Tibial nerve (tissue), 4 donors: ENCODE measurements around the gene TIAM1.

Experiments used
- CTCF ChIP-seq, 5 experiments: fragments of 200-600 bp in 3 of 5; fragments of 450-650 bp in 2 of 5; sonication (generic) in 3 of 5; IDR thresholded peaks; one replicate each; pipeline ENCODE4 v1.5.1; 2016 to 2019; ENCODE audit warnings: antibody characterized with exemption in 5 of 5, mild to moderate bottlenecking in 3 of 5, moderate library complexity in 2 of 5
- EP300 ChIP-seq, 2 donors: sonication (generic); formaldehyde crosslinking; IDR thresholded peaks; one replicate each; pipeline ENCODE4 v1.6.1; 2017; ENCODE audit warnings: antibody characterized with exemption in 2 of 2, mild to moderate bottlenecking in 1 of 2
- POLR2A ChIP-seq, 2 donors: fragments of 450-650 bp; IDR thresholded peaks; one replicate each; pipeline ENCODE4 v1.6.1; 2017; ENCODE audit warnings: antibody characterized with exemption in 2 of 2, mild to moderate bottlenecking in 2 of 2, moderate library complexity in 2 of 2

DNA sequence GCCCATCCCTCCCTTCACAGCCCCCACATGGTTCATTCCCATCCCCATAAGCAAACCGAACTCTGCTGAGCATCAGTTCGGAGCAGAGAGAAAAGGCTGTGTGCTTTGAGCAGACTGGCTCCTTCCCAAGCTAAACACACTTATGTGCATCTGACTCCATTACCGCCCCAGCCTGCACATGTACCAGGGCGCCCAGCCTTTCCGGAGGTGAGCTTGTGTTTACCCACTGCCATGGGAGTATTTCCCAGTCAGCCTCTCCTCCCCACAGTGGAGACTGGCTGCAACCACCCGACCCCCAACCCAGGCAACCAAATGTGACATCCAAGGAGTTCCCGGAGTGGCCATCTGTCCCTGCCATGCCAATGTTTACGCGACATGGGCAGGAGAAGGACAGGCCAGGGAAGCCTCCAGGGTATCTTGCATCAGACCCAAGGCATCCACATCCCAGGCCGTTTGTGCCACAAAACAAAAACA is 9.4 kb downstream of the TIAM1 start:
- TF ChIP-seq EP300 (IDR thresholded peaks at IDR 0.05) (no peak), CTCF (IDR thresholded peaks at IDR 0.05) (no peak), POLR2A (IDR thresholded peaks at IDR 0.05) (no peak)
